Fibroblast of upper back skin (primary cell): ENCODE measurements around the gene C4orf33.

ENCODE experiments used
- DNase-seq: peaks from one replicate; pipeline ENCODE4 v3.0.0-alpha.2; 2013

The C4orf33 gene

GRCh38 chr4:129131343-129131742 is 35.4 kb downstream of the C4orf33 start:
- DNase-seq = no peak

GRCh38 chr4:129136433-129136832 is 40.5 kb downstream of the C4orf33 start:
- no peak for DNase-seq

- no peak for DNase-seq
These were observed 43.0 kb downstream of the C4orf33 start for GRCh38 chr4:129138810-129139496.

- no peak for DNase-seq
These were observed 44.6 kb downstream of the C4orf33 start for GRCh38 chr4:129140521-129140920.

GRCh38 chr4:129143359-129143758 is 47.4 kb downstream of the C4orf33 start:
- DNase-seq = no peak

GRCh38 chr4:129144755-129145206 is 48.8 kb downstream of the C4orf33 start:
- DNase-seq = no peak

GRCh38 chr4:129145222-129145730 is 49.3 kb downstream of the C4orf33 start:
- DNase-seq = no peak

- DNase-seq = no peak
These were observed 50.7 kb downstream of the C4orf33 start for GRCh38 chr4:129146639-129147038.

- DNase-seq = no peak
These were observed 52.9 kb downstream of the C4orf33 start for GRCh38 chr4:129148892-129149291.

- no peak for DNase-seq
These were observed 54.0 kb downstream of the C4orf33 start for GRCh38 chr4:129149906-129150305.

GRCh38 chr4:129152350-129152749 is 56.4 kb downstream of the C4orf33 start:
- no peak for DNase-seq

GRCh38 chr4:129153700-129154099 is 57.7 kb downstream of the C4orf33 start:
- no peak for DNase-seq

- DNase-seq = no peak
These were observed 66.5 kb downstream of the C4orf33 start for GRCh38 chr4:129162450-129162849.

GRCh38 chr4:129163427-129163826 is 67.5 kb downstream of the C4orf33 start:
- no peak for DNase-seq

- no peak for DNase-seq
These were observed 68.3 kb downstream of the C4orf33 start for GRCh38 chr4:129164243-129164642.
